Esophagus mucosa (tissue), 1 donor: ENCODE data around the gene CFAP107. TPM values are rescaled to one million over a fixed set of nuclear protein-coding genes. Genes with fewer than 3 reads are reported as not detected.
"Not testable (repeated sequence)": the region's sequence is repeated elsewhere in the genome, so short reads cannot be mapped to it uniquely, and the experiment has no call there.

ENCODE experiments used
- ATAC-seq: fragments of 200-7000 bp; cut with Tn5 transposase; one replicate; pipeline ENCODE4 v1.9.1; 2020
- total RNA-seq: library from RNA; stranded (reverse); gene quantifications from one replicate; pipeline ENCODE4 v1.2.4, GENCODE V29; 2023
- donor health status: DM: yes; HTN: yes; CAD: no.

Gene CFAP107
- total RNA-seq, 1 donor from 2014 or later = not detected

- not testable (repeated sequence) for ATAC-seq
Observed at GRCh38 chr1:12781488-12781887, 35.5 kb downstream of the CFAP107 start.

- ATAC-seq = not testable (repeated sequence)
Observed at GRCh38 chr1:12783783-12784182, 37.8 kb downstream of the CFAP107 start.

GRCh38 chr1:12784729-12785128 is 38.7 kb downstream of the CFAP107 start:
- ATAC-seq = not testable (repeated sequence)

GRCh38 chr1:12791097-12791496 is 45.1 kb downstream of the CFAP107 start, which contains the start of gene PRAMEF1:
Gene PRAMEF1, plus strand, starts transcription at chr1:12791397. Its CDS starts 1,831 bp downstream, at chr1:12793228.
- ATAC-seq = not testable (repeated sequence)

- no peak for ATAC-seq
Observed at GRCh38 chr1:12798911-12799310, 52.9 kb downstream of the CFAP107 start.

GRCh38 chr1:12799730-12800129 is 53.7 kb downstream of the CFAP107 start:
- no peak for ATAC-seq

- ATAC-seq = no peak
Observed at GRCh38 chr1:12809933-12810332, 63.9 kb downstream of the CFAP107 start.

GRCh38 chr1:12810691-12811408 is 64.8 kb downstream of the CFAP107 start:
- no peak for ATAC-seq

GRCh38 chr1:12811409-12811784 is 65.4 kb downstream of the CFAP107 start:
- no peak for ATAC-seq

Other genes starting within 250 kb of the CFAP107 start
- gene DHRS3, start 128.0 kb upstream of the CFAP107 start, total RNA-seq = 116 TPM
- not detected for gene AADACL4, start 102.1 kb upstream of the CFAP107 start, total RNA-seq
- not detected for gene AADACL3, start 30.1 kb upstream of the CFAP107 start, total RNA-seq
- not detected for gene PRAMEF12, start 27.5 kb downstream of the CFAP107 start, total RNA-seq
- not detected for gene PRAMEF1, start 45.2 kb downstream of the CFAP107 start, total RNA-seq
- not detected for gene PRAMEF11, start 85.2 kb downstream of the CFAP107 start, total RNA-seq
- not detected for gene HNRNPCL1, start 102.5 kb downstream of the CFAP107 start, total RNA-seq
- gene PRAMEF2, start 110.9 kb downstream of the CFAP107 start, total RNA-seq = not detected
- not detected for gene PRAMEF4, start 140.0 kb downstream of the CFAP107 start, total RNA-seq
- not detected for gene PRAMEF10, start 152.1 kb downstream of the CFAP107 start, total RNA-seq
- gene PRAMEF7, start 170.4 kb downstream of the CFAP107 start, total RNA-seq = not detected
- not detected for gene PRAMEF6, start 201.4 kb downstream of the CFAP107 start, total RNA-seq